Stomach (tissue), 4 donors: ENCODE data around the gene BORCS8.

ENCODE experiments used
- CTCF ChIP-seq, 7 experiments: fragments of 450-650 bp in 4 of 7; fragments of 200-600 bp in 3 of 7; sonication (generic) in 3 of 7; IDR thresholded peaks; one replicate each; pipeline ENCODE4 v1.5.1; 2016 to 2019; ENCODE audit warnings: antibody characterized with exemption in 7 of 7, control low read depth in 2 of 7, mild to moderate bottlenecking in 1 of 7
- POLR2AphosphoS5 ChIP-seq, 3 donors: sonication (generic); formaldehyde crosslinking; IDR thresholded peaks; one replicate each; pipeline ENCODE4 v1.6.1; 2016; ENCODE audit warnings: antibody characterized with exemption in 3 of 3

- TF ChIP-seq POLR2AphosphoS5 (IDR thresholded peaks at IDR 0.05) (no peak), CTCF (IDR thresholded peaks at IDR 0.05) (no peak)
These were observed 40.5 kb downstream of the BORCS8 start for GRCh38 chr19:19151418-19151817.
